Neural progenitor cell (in vitro differentiated cells): ENCODE data around the gene CXCR4.

Source experiments
- CTCF ChIP-seq: fragments of 200-600 bp; sonication (generic); IDR thresholded peaks from 2 replicates; pipeline ENCODE4 v1.5.1; 2017; ENCODE audit warnings: antibody characterized with exemption, mild to moderate bottlenecking
- EZH2 ChIP-seq: fragments of 200-600 bp; sonication (generic); IDR thresholded peaks from 2 replicates; pipeline ENCODE4 v1.6.1; 2017; ENCODE audit warnings: antibody characterized with exemption, mild to moderate bottlenecking, moderate library complexity
- EZH2phosphoT487 ChIP-seq: fragments of 200-600 bp; sonication (generic); IDR thresholded peaks from 2 replicates; pipeline ENCODE4 v1.6.1; 2017; ENCODE audit warnings: antibody characterized with exemption

DNA sequence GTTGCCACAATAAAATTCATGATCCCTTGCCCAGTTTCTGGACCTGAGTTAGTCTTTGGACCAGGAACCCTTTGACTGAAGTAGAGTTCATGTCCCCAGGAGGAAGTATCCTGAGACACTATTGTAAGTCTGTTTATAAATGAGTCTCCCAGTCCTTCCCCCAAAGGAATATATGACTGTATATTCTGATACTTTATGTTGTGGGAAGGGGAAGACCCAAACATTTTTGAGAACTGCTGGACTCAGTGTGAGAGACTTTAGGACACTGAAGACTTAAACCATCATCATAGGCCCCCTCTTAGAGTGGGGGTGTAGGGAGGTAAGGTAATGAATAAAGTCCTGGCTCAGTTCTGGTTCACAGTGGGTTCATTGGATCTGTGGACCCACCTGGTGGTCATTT, 28.6 kb upstream of the CXCR4 start:
- TF ChIP-seq CTCF (no peak), EZH2 (no peak), EZH2phosphoT487 (no peak)
